Adrenal gland (tissue), 5 donors: Measurements from ENCODE around the gene GPR65.

Source experiments
- CTCF ChIP-seq, 6 experiments: fragments of 450-650 bp in 4 of 6; fragments of 200-600 bp in 2 of 6; sonication (generic) in 1 of 6; IDR thresholded peaks; 1 replicate in 5 of 6; 2 replicates in 1 of 6; pipeline versions ENCODE4 v1.5.1 to v1.8.0; 2016 to 2021; ENCODE audit warnings: antibody characterized with exemption in 6 of 6, mild to moderate bottlenecking in 2 of 6, moderate library complexity in 1 of 6
- POLR2A ChIP-seq, 2 donors: fragments of 450-650 bp; IDR thresholded peaks; one replicate each; pipeline ENCODE4 v1.6.1; 2017; ENCODE audit warnings: antibody characterized with exemption in 2 of 2, mild to moderate bottlenecking in 2 of 2, moderate library complexity in 1 of 2
- donor health status: DM: no; HTN: no; CAD: no.

GRCh38 chr14:88036422-88036821 lies 31.5 kb downstream of the GPR65 start:
- TF ChIP-seq CTCF (IDR thresholded peaks at IDR 0.05) (no peak), POLR2A (IDR thresholded peaks at IDR 0.05) (no peak)
